NCI-H748 (cell line): ENCODE measurements around the gene CEP192.
"Not testable (repeated sequence)": the region's sequence is repeated elsewhere in the genome, so short reads cannot be mapped to it uniquely, and the experiment has no call there.

ENCODE experiments used
- DNase-seq: peaks from one replicate; lab custom pipeline; 2025; ENCODE audit not compliant: unreplicated experiment; lab: John Stamatoyannopoulos, UW

Gene CEP192

DNA sequence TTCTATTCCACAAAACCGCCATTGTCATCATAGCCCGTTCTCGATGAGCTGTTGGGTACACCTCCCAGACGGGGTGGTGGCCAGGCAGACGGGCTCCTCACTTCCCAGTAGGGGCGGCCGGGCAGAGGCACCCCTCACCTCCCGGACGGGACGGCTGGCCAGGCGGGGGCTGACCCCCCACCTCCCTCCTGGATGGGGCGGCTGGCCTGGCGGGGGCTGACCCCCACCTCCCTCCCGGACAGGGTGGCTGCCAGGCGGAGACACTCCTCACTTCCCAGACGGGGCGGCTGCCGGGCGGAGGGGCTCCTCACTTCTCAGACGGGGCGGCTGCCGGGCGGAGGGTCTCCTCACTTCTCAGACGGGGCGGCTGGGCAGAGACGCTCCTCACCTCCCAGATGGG lies 106.9 kb downstream of the CEP192 start:
- DNase-seq: not testable (repeated sequence)

DNA sequence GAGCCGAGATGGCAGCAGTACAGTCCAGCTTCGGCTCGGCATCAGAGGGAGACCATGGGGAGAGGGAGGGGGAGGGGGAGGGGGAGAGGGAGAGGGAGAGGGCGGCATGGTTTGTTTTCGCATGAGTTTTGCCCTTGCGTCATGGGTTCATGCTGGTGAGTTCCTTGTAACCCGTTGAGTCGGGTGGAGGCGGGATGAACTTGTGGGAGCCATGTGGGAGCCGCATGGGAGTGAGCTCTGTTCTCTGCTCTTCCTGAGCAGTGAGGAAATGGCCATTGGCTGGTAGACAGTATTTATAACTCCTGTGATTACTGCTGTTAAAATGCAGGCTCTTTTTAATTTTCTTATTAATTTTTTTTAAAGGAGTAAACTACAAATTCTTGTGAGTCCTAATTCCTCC lies 108.0 kb downstream of the CEP192 start:
- DNase-seq: no peak

DNA sequence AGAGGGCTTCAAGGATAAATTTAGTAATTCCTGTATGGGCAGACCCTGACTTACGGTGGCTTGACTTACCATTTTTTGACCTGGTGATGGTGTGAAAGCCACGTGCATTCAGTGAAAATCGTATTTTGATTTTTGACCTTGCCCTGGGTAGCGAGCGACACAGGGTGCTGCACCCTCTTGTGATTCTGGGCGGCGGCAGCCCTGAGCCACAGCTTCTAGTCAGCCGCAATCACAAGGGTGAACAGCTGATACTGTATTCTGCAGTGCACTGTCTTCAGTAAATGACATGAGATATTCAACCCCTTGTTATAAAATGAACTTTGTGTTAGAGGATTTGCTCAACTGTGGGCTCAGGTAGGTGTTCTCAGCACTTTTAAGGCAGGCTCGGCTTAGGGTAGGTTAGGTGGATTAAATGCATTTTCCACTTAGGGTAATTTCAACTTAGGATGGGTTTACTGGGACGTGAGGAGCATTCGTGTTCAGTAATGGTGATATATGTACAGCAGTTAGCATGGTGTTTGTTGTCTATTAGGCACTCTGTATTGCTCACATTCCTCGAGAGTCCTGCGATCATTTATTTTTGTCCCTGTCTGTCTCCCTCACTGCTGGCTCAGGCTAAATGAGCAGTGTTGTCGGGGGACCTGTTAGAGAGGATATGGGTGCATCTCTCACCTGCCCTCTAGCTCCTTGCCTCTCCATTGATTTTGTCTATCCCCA lies 109.9 kb downstream of the CEP192 start:
- DNase-seq: no peak

DNA sequence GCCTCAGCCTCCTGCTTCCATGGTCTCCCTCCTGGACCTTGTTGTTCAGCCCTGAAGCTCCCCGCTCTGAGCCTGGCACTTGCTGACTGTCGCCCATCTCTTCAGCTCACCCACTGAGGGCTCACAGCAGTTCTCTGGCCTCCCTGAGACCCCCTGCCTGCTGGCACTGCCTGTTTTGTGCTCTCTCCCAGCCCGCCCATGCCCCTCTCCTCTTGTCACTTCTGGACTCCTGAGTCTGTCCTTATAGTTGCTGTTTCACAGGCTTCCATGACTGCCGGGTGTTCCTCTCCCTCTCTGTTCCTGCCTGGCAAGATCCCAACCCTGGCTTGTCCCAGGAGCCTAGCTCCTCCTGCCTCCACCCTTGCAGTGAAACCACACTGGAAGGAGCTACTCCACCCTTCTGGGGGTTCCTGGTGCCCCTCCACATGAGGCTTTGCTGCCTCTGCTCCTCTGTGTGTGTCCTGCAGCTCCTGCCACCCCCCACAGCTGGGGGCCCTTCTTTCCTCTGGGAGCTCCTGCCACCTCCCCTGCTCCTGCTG lies 110.6 kb downstream of the CEP192 start:
- no peak for DNase-seq

DNA sequence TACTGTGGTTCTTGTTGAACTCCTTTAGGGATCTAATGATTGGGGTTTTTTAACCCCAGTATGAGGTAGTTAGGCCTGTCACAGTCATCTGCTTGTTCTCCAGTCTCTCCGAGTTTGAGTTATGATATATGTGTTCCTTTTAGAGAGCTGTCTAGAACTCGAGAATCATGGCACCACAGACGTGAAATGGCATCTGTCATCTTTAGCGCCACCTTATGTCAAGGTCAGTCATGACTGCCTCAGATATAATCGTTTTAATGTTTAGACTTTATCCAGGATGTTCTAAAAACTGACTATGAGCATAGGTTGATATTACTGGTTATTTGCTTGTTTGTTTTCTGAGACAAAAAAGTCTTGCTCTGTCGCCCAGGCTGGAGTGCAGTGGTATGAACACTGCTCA lies 112.2 kb downstream of the CEP192 start:
- no peak for DNase-seq

DNA sequence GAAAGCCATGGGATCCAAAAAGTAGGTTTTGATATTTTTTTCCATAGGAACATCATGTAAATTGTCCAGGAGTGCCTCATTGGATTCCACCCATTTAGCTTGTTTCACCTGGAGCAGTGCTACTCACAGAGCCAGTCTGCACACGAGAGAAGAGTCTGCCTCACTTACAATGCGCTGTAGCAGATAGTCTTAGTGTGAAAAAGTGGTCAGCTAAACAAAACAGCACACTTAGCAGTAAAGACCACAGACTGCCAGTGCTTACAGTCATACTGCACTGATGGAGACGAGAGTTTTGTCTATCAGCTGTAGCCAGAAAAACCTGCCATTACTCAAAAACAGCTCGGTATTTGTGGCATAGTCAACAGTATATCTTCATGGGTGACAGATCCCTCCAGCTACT lies 113.9 kb downstream of the CEP192 start:
- no peak for DNase-seq

DNA sequence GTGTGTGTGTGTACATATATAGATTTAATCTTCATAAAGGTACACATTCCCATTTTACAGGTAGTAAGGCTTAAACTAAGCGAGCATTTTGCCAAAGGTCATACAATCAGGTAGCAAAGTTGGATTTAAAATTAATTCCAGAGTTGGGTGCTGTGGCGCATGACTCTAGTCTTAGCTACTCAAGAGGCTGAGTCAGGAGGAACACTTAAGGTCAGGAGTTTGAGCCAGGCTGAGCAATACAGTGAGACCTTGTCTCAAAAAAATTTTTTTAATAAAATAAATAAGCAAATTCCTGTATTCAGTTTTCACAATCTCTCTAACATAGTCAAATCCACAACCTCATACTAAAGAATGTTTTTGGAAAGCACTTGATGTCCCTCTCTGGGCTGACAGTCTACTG lies 115.9 kb downstream of the CEP192 start:
- DNase-seq: no peak

DNA sequence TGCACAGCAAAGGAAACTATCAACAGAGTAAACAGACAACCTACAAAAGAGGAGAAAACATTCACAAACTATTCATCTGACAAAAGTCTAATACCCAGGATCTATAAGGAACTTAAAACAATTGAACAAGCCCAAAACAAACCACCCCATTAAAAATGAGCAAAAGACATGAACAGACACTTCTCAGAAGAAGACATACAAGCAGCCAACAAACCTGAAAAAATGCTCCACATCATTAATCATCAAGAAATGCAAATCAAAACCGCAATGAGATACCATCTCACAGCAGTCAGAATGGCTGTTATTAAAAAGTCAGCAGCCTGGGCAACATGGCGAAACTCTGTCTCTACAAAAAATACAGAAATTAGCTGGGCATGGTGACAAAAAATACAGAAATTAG lies 117.2 kb downstream of the CEP192 start:
- DNase-seq: no peak

DNA sequence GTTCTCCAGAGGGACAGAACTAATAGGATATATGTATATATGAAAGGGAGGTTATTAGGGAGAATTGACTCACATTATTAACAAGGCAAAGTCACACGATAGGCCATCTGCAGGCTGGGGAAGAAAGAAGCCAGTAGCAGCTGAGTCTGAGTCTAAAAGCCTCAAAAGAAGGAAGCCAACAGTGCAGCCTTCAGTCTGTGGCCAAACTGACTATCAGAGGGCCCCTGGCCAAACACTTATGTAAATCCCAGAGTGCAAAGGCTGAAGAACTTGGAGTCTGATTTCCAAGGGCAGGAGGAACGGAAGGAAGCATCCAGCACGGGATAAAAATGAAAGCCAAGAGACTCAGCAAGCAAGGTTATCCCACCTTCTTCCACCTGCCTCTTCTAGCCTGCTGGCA lies 119.4 kb downstream of the CEP192 start:
- DNase-seq: no peak

DNA sequence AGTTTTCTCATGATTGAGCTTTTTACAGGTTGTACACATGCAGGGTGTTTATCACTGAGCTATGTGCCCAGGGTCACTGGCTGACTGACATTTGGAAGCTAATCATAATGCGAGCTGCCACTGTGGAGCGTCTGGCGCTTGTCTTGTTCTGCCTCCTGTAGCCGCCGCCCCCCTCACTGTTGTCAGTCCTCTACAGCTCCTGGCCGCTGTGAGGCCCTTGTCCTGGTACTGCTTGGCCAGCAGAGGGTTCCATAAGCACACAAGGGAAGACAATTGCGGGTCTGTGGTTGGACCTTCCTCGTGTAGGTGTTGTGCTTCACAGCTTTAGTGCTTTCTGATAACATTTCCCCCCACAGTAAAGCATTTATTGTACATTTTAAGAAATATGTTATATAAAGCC lies 121.8 kb downstream of the CEP192 start:
- peak; percentile 56 for DNase-seq

DNA sequence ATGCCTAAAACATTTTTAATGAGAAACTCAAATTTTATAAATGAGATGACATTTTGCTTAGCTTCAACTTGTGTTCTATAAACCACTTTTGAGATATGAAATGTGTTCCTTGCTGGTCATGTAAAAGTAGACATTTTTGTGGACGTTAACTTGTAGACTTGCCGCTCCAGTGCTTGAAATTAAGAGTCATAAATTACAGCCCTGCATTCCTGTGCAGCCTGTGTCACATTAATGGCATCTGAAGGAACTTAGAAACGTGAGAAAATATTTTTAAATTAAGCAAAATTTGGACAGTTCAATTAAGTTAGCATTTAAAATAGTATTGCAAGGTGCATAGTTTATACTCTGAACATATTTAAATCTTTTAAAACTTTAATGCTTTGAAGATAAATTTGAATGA lies 129.1 kb downstream of the CEP192 start:
- DNase-seq: no peak

DNA sequence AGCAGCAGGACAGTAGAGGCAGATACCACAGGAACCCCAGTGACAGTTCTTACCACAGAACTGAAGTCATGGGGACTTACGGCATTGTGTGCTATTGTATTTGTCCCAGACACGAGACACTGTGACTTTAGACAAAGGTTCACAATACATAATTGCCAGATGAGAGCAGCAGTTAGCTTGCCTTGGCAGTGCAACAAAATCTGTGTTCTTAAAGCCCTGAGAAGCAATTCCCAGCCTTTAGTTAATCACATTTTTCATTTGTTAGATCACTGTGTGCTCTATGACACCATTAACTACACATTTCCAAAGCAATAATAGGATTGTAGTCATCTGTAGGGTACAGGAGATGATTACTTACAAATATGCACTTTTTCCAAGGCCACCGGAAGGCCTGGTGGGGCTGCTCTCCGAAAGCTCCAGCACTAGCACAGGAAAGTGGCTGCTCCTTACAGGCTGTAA lies 129.8 kb downstream of the CEP192 start:
- no peak for DNase-seq

DNA sequence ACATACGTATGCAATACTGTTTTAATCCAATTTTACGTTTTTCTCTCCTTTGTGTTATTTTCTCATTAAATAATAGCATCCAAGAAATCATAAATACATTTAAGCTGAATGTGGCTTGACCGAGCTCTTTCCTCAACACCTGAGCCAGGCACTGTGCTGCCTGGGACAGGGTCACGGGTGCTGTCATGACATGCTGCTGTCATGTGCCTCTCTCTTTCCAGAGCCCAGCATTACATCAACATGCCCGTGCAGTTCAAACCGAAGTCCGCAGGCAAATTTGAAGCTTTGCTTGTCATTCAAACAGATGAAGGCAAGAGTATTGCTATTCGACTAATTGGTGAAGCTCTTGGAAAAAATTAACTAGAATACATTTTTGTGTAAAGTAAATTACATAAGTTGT lies 133.2 kb downstream of the CEP192 start:
- DNase-seq: no peak

DNA sequence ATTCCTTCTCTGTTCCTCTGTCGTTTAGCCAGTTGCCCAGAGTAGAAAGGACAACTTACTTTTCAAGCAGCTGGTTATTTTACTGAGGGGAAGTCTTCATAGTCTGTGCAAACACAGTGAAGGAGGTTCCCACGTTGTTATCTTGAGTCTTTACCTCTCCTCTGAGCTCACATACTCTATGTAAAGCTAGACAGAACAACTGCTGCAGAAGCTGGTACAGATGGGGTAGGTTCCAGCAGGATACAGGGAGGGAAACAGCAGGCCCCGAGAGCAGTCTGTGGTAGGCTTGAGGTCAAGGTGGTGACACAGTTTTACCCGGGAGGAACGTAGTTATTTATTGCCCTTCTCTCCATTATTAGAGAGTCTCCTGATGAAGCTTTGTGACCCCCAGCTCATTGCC lies 134.0 kb downstream of the CEP192 start:
- no peak for DNase-seq

DNA sequence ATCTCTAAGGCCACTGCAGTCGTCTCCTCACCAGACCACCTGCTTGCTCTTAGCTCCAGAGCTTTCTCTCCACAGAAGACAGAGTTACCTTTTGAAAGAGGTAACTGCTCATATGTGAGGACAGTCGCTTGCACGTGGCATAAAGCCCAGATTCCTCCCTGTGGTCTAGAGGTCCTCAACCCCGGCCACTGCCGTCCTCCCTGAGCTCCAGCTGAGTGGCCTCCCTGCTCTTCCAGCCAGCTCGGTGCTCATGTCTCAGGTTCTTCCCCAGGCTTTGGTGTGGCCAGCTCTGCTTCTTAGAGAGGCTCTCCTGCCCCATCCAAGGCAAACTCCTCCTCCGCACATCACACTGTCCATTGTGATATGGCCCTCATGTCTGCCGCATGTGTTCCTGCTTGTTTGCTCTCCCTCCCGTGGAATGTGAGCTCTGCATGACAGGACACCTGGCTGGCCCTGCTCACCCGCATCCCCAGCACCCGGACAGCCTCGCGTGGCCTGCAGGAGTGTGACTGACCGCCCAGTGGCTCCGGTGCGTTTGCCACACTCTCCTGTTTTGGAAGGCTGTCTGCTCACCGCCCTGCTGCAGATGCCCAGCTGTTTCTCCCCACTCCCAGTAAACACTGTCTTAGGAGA lies 135.9 kb downstream of the CEP192 start:
- no peak for DNase-seq

DNA sequence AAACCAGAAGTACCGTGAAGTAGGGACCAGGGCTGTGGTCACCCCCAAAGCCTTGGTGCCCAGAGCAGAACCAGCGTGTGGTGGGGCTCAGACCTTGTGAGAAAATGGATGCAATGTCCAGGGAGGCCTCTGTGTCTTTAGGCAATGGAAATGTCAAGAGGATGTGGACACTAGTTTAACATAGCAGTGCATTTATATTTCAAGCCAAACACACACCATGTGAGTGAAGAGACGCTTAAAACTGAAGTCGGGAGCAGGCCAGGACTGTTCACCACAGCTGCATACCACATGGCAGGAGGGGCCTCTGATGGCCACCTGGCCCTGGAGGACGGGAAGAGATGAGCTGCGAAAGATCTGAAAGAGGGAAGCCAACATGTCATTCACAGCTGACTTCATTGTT lies 140.1 kb downstream of the CEP192 start:
- no peak for DNase-seq

DNA sequence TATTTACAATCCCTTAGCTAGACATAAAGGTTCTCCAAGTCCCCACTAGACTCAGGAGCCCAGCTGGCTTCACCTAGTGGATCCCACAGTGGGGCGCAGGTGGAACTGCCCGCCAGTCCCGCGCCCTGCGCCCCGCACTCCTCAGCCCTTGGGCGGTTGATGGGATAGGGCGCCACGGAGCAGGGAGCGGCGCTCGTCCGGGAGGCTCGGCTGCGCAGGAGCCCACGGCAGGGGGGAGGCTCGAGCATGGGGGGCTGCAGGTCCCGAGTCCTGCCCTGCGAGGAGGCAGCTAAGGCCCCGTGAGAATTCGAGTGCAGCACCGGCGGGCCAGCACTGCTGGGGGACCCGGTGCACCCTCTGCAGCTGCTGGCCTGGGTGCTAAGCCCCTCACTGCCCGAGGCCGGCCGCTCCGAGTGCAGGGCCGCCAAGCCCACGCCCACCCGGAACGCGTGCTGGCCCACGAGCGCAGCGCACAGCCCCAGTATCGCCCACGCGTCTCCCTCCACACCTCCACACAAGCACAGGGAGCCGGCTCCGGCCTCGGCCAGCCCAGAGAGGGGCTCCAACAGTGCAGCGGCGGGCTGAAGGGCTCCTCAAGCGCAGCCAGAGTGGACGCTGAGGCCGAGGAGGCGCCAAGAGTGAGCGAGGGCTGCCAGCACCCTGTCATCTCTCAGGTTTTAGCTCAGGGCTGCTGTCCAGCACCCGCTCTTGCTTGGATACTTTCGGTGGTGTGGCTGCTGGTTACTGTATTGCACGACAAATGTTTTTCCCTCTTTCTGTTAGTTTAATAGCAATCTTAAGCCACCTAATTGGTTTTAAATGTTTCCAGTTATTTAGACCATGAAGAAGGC lies 143.6 kb downstream of the CEP192 start:
- no peak for DNase-seq

DNA sequence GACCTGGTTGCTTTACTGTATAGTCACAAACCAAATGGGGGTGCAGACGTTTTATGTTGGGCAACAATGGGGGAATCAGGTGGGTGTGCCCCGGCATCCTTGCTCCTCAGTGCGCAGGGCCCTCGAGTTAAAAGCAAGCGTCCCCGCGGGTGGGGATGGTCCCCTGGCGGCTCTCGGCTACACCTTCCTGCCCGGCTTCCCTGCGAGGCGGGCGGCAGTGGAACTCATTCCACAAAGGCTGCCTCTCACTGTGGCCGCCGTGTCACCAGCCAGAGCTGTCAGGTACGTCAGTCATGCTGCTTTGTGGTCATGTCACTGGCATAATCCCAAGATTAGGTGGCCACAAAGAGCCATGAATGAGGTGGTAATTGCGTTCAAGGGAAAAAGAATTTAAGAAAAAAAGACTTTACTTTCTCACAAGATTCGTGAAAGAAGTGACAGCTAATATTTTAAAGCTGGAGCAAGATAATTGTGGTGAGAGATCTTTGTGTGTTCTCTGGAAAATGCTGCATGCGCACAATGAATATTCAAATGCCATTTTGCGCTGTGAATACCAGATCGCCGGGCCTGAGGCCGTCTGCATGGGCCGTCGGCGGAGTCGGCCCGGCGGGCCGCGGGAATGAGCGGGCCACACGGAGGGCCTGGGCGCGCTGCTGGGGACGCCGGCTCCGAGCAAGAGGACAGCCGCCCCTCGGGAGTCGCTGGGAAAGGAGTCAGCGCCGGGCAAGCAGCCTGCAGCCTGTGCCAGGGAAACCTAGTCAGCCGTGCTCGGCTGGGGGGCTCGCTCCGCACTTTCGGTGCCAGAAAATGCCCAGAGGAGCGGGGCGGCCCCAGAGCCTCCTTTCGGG lies 145.1 kb downstream of the CEP192 start:
- peak; percentile 32 for DNase-seq

DNA sequence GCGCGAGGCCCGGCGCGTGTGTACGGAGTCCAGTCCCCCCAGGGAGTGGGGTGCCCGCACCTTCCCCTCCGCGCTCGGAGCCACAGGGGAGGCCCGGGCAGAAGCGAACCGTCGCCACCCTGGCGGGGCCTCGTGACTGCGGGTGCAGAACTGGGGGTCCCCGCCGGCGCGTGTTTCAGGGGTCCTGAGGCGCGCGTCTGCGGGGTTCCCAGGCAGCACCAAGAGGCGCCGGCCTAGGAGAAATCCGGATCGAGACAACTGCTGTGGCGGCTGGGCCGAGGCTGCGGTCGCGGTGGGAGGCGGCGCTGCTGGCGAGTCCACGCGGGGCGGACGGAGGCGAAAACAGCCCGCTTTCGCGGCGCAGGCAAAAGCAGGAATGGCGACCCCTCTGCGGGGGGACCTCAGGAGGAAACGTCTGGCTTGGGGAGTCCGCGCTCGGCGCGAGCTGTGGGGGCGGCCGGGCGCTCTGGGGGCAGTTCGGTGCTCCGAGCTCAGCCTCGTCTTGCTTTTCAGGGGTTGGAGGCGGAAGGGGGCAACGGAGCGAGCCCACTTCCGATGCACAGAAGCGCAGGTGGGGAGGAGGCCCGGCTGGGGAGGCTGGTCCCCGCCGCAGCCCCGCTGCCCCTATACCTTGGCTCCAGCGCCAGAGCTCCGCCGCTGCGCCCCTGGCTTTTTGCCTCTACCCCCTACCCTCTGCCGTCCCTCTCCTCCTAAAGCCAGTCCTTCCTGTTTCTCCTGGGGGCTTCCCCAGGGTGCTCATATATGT lies 145.9 kb downstream of the CEP192 start:
- peak; percentile 23 for DNase-seq
